K562 (cell line): ENCODE data around the gene DNAJB1. TPM values are rescaled to one million over a fixed set of nuclear protein-coding genes. Genes with fewer than 3 reads are reported as not detected.

ENCODE experiments used
- ATAC-seq: fragments of 200-7000 bp; cut with Tn5 transposase; 3 replicates; pipeline ENCODE4 v1.9.1; 2020; ENCODE audit warnings: moderate library complexity
- BruUV-seq: library from RNA; stranded (reverse); fragments of 400-500 nt; replicated peaks from 2 replicates; lab custom pipeline; 2021; lab: Mats Ljungman, UMichigan
- CTCF ChIA-PET: fragments of 300-600 bp; formaldehyde crosslinking; extraction: SDS; loops from one replicate; lab custom pipeline; 2021; ENCODE audit warnings: low intra/inter-chr PET ratio; lab: Yijun Ruan, JAX
- POLR2A ChIA-PET: fragments of 300-600, 350-650 bp; sonication (Branson Sonifier 250); formaldehyde crosslinking; extraction: SDS; loops from one replicate; lab custom pipeline; 2021; ENCODE audit warnings: antibody characterized with exemption, inconsistent platforms; lab: Yijun Ruan, JAX
- DNase-seq, 4 experiments: peaks; one replicate each; pipeline versions ENCODE4 v3.0.0 to v3.0.0-alpha.2; 2011 to 2018; ENCODE audit warnings: low spot score in 3 of 4, mixed read lengths in 3 of 4; ENCODE audit errors: extremely low read depth in 1 of 4
- FAIRE-seq: peaks from 2 replicates; lab custom pipeline; 2011; peaks lifted over from hg19 to GRCh38; lab: Jason Lieb, UNC
- H2AFZ ChIP-seq: 2 replicates; pipeline ENCODE4 v1.6.0; 2011; ENCODE audit warnings: low read depth, low read length, control low read depth, inconsistent platforms
- H3K27ac ChIP-seq: fragments of 200-600 bp; 3 replicates; pipeline ENCODE4 v1.8.0; 2011; ENCODE audit warnings: low read depth, mild to moderate bottlenecking, control low read depth, inconsistent platforms, low read length, moderate library complexity, mixed read lengths; ENCODE audit errors: extremely low read depth
- H3K27me3 ChIP-seq, 2 experiments: fragments of 300-600 bp in 1 of 2; 2 replicates in 1 of 2; 3 replicates in 1 of 2; pipeline versions ENCODE4 v1.6.0 to v1.8.0; 2011; ENCODE audit warnings: inconsistent platforms in 2 of 2, low read length in 2 of 2, mild to moderate bottlenecking in 1 of 2, mixed read lengths in 1 of 2, moderate library complexity in 1 of 2; ENCODE audit not compliant: control insufficient read depth in 2 of 2, insufficient read depth in 2 of 2
- H3K36me3 ChIP-seq: fragments of 300-600 bp; 3 replicates; pipeline ENCODE4 v1.8.0; 2011; ENCODE audit warnings: mild to moderate bottlenecking, low read length, inconsistent platforms; ENCODE audit not compliant: control insufficient read depth, insufficient read depth
- H3K4me1 ChIP-seq, 2 experiments: fragments of 200-600 bp in 1 of 2; replicated peaks in 1 of 2; 2 replicates in 1 of 2; 3 replicates in 1 of 2; pipeline versions ENCODE4 v1.5.1 to v1.8.0; 2011; ENCODE audit warnings: inconsistent platforms in 2 of 2, low read length in 2 of 2, mild to moderate bottlenecking in 1 of 2, mixed read lengths in 1 of 2, moderate library complexity in 1 of 2; ENCODE audit not compliant: control insufficient read depth in 2 of 2, insufficient read depth in 2 of 2
- H3K4me2 ChIP-seq: 2 replicates; pipeline ENCODE4 v1.6.1; 2011; ENCODE audit warnings: low read length, control low read depth, inconsistent platforms, mixed read lengths; ENCODE audit not compliant: insufficient read depth
- H3K4me3 ChIP-seq: fragments of 200-600 bp; sonication (generic), shearing (Covaris generic); 2 replicates; pipeline ENCODE4 v1.5.1; 2016; ENCODE audit warnings: control low read depth, inconsistent platforms
- H3K79me2 ChIP-seq: fragments of 200-600 bp; 3 replicates; pipeline ENCODE4 v1.8.0; 2011; ENCODE audit warnings: low read length, inconsistent platforms; ENCODE audit not compliant: control insufficient read depth, insufficient read depth
- H3K9ac ChIP-seq, 2 experiments: 2 replicates each; pipeline versions ENCODE4 v1.6.0 to v1.6.1; 2011; ENCODE audit warnings: low read depth in 2 of 2, low read length in 2 of 2, control low read depth in 1 of 2, inconsistent platforms in 1 of 2, mild to moderate bottlenecking in 1 of 2, mixed read lengths in 1 of 2; ENCODE audit not compliant: insufficient read depth in 1 of 2
- H3K9me1 ChIP-seq: one replicate; pipeline ENCODE4 v1.6.0; 2011; ENCODE audit warnings: inconsistent platforms, mild to moderate bottlenecking, low read length, moderate library complexity; ENCODE audit not compliant: control insufficient read depth, insufficient read depth
- H3K9me3 ChIP-seq: replicated peaks from 2 replicates; pipeline ENCODE4 v1.5.1; 2011; ENCODE audit warnings: low read depth, low read length, inconsistent platforms; ENCODE audit not compliant: control insufficient read depth, insufficient read depth
- H4K20me1 ChIP-seq: replicated peaks from 2 replicates; pipeline ENCODE4 v1.6.1; 2011; ENCODE audit warnings: low read length, inconsistent platforms, mixed read lengths; ENCODE audit not compliant: control insufficient read depth, insufficient read depth
- CHCHD3 ChIP-seq: fragments of 250-450 bp; sonication (Bioruptor Pico); IDR thresholded peaks from 2 replicates; pipeline ENCODE4 v2.1.2; 2022; ENCODE audit warnings: mild to moderate bottlenecking
- JUND ChIP-seq, 2 experiments: IDR thresholded peaks; 2 replicates in 1 of 2; 3 replicates in 1 of 2; pipeline ENCODE4 v1.6.1; 2011; ENCODE audit warnings: borderline replicate concordance in 2 of 2, low read depth in 2 of 2, low read length in 2 of 2, improper control_type of control experiment in 1 of 2, missing biosample characterization in 1 of 2, missing genetic modification characterization in 1 of 2, missing genetic modification reagents in 1 of 2
- MCM2 ChIP-seq: fragments of 450-650 bp; IDR thresholded peaks from 2 replicates; pipeline ENCODE4 v1.6.1; 2017; ENCODE audit warnings: low read depth, mild to moderate bottlenecking
- MXD1 ChIP-seq: fragments of 250-450 bp; sonication (Bioruptor Pico); IDR thresholded peaks from 2 replicates; pipeline ENCODE4 v1.8.0; 2021; ENCODE audit warnings: borderline replicate concordance, mild to moderate bottlenecking, moderate library complexity; ENCODE audit not compliant: poor library complexity, severe bottlenecking
- MXI1 ChIP-seq: IDR thresholded peaks from 2 replicates; pipeline ENCODE4 v1.6.1; 2011; ENCODE audit warnings: low read depth, mild to moderate bottlenecking, improper control_type of control experiment, low read length
- POLR2H ChIP-seq: IDR thresholded peaks from 2 replicates; pipeline ENCODE4 v1.6.1; 2016; ENCODE audit warnings: missing genetic modification characterization, low read depth, mild to moderate bottlenecking, control low read depth, missing compliant biosample characterization, moderate library complexity
- RNF2 ChIP-seq: sonication (generic); IDR thresholded peaks from 2 replicates; pipeline ENCODE4 v1.6.1; 2016
- SETDB1 ChIP-seq: IDR thresholded peaks from one replicate; pipeline ENCODE4 v1.6.1; 2012; ENCODE audit warnings: low read length, control low read depth, inconsistent platforms
- SLC30A9 ChIP-seq: fragments of 250-450 bp; sonication (Bioruptor Pico); IDR thresholded peaks from 2 replicates; pipeline ENCODE4 v1.8.0; 2022; ENCODE audit warnings: mild to moderate bottlenecking, moderate library complexity
- SMAD4 ChIP-seq: fragments of 250-450 bp; sonication (Bioruptor Pico); conservative IDR thresholded peaks from 2 replicates; pipeline ENCODE4 v1.8.0; 2021; ENCODE audit warnings: inconsistent platforms, mild to moderate bottlenecking, moderate library complexity
- USF2 ChIP-seq: sonication (generic); formaldehyde crosslinking; IDR thresholded peaks from 2 replicates; pipeline ENCODE4 v1.5.0; 2020; ENCODE audit warnings: missing genetic modification reagents
- ZBTB8A ChIP-seq: fragments of 450-650 bp; IDR thresholded peaks from 2 replicates; pipeline ENCODE4 v1.6.1; 2018; ENCODE audit warnings: mild to moderate bottlenecking, moderate library complexity; ENCODE audit not compliant: partially characterized antibody
- ZFP1 ChIP-seq: fragments of 450-650 bp; formaldehyde crosslinking; IDR thresholded peaks from 2 replicates; pipeline ENCODE4 v1.4.0; 2020; ENCODE audit warnings: mild to moderate bottlenecking, mixed read lengths
- ZNF133 ChIP-seq: fragments of 250-450 bp; sonication (Bioruptor Pico); IDR thresholded peaks from 2 replicates; pipeline ENCODE4 v1.4.0; 2020; ENCODE audit warnings: mild to moderate bottlenecking
- ZNF140 ChIP-seq: fragments of 250-450 bp; sonication (Bioruptor Pico); IDR thresholded peaks from 2 replicates; pipeline ENCODE4 v1.8.0; 2021; ENCODE audit warnings: moderate library complexity, mild to moderate bottlenecking, inconsistent platforms
- ZNF830 ChIP-seq: fragments of 250-450 bp; sonication (Bioruptor Pico); IDR thresholded peaks from 2 replicates; pipeline ENCODE4 v1.5.0; 2021; ENCODE audit warnings: mild to moderate bottlenecking
- WGBS: fragments of 100-300 bp; shearing (Covaris generic); methylation state at CpG from one replicate; pipeline ENCODE4 v1.1.6; 2016; ENCODE audit warnings: low coverage, mixed read lengths; ENCODE audit not compliant: insufficient coverage; ENCODE audit errors: missing lambda C conversion rate; 5-methylcytosine and 5-hydroxymethylcytosine counted together
- in situ Hi-C: fragments of 300-500 bp; cut with MboI; formaldehyde crosslinking; loops from 4 replicates; pipeline ENCODE4 v1.15.0; 2018; ENCODE audit warnings: inconsistent platforms, mixed read lengths
- intact Hi-C: fragments of 100-400 bp; cut with micrococcal nuclease; formaldehyde crosslinking; loops from 2 replicates; pipeline ENCODE4 v1.14.2; 2022
- polyA plus RNA-seq, 8 experiments: library from polyadenylated mRNA; depleted of rRNA in 4 of 8; stranded (reverse) in 5 of 8; unstranded in 3 of 8; fragments of >200 nt; fragmentation: Nextera tagmentation in 2 of 8; fragmentation: Illumina TruSeq in 1 of 8; extraction: Ambion mirVana in 2 of 8; extraction: Trizol in 1 of 8; gene quantifications; 2 replicates each; pipeline versions ENCODE4 v1.2.1 to v1.2.3, GENCODE V29; 2011 to 2014; ENCODE audit warnings: inconsistent platforms in 1 of 8, missing spikeins in 1 of 8
- total RNA-seq, 7 experiments: library from RNA; depleted of rRNA in 6 of 7; stranded (reverse); fragments of >200 nt in 6 of 7; fragmentation: Illumina TruSeq in 2 of 7; extraction: Trizol in 2 of 7; gene quantifications; 2 replicates each; pipeline versions ENCODE4 v1.2.1 to v1.2.3, GENCODE V29; 2011 to 2021; ENCODE audit warnings: low replicate concordance in 1 of 7

Gene DNAJB1
- total and polyA plus RNA-seq, 9 of the 15 experiments (the other 6 are each of a cell fraction or from before 2014, with no cell fraction given), result 13.2 to 113 (median 62.1) TPM

DNA sequence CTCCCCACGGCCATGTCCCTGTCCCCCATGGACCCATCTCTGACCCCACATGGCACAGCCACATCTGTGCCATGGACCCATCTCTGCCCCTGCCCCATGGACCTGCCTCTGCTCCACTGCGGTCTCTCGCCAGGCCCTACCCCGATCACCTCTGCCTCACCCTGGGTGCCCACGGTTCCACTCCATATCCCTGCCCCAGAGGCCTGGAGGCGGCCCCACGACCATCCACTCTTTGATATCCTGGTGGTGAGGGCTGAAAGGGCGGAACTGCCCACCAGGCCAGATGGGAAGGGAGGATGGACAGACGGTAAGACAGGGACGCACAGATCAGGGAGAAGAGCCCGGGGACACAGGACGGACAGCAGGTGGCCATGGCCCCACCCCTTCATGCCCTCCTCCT is 43.4 kb downstream of the DNAJB1 start:
- H3K4me1 ChIP-seq, result peaks cover 12 to 76% of the 10 kb centered on the region in 2 experiments
- WGBS, result 51% methylated on average over 9 of the region's 12 CpGs
- no TSS peak for BruUV-seq
- ATAC-seq, result peak; percentile 9
- FAIRE-seq, result peak; percentile 11
- peak overlapping the region; percentile 67 for H3K4me2 ChIP-seq
- H3K9me3 ChIP-seq, result no peaks in the 10 kb centered on the region
- peak overlapping the region; percentile 78 for H2AFZ ChIP-seq
- POLR2A ChIA-PET, result no interaction called here
- no peaks in the 10 kb centered on the region for H3K9me1 ChIP-seq
- no peak overlapping the region for H3K27ac ChIP-seq
- H3K36me3 ChIP-seq, result peaks cover 31% of the 10 kb centered on the region; the same call in 2 of the 3 replicates
- H3K27me3 ChIP-seq, result no peaks in the 10 kb centered on the region
- intact Hi-C loops (no loop called here), in situ Hi-C loops (loop anchor here (5.0 kb wide), 1 partner anchor 278 kb away; no protein-coding TSS in a partner anchor)
- no peaks in the 10 kb centered on the region for H3K79me2 ChIP-seq
- CTCF ChIA-PET, result no interaction called here
- peak overlapping the region; percentile 26; the same call in 1 of the 2 replicates for H3K4me3 ChIP-seq
- no peaks in the 10 kb centered on the region for H4K20me1 ChIP-seq
- TF ChIP-seq USF2 (no peak), SLC30A9 (CRISPR knock-in tag) (no peak), ZNF140 (CRISPR knock-in tag) (no peak), POLR2H (tag) (no peak), ZBTB8A (no peak), SETDB1 (no peak), RNF2 (no peak), MXI1 (no peak), CHCHD3 (no peak), ZFP1 (CRISPR knock-in tag) (no peak), MCM2 (no peak), ZNF133 (CRISPR knock-in tag) (no peak), MXD1 (no peak), JUND (IDR thresholded peaks at IDR 0.05; ENCODE audit: borderline replicate concordance, low read depth, low read length) (no peak), JUND (tag; IDR thresholded peaks at IDR 0.05; ENCODE audit: borderline replicate concordance, low read depth, low read length) (no peak), ZNF830 (CRISPR knock-in tag) (no peak), SMAD4 (no peak)
- H3K9ac ChIP-seq, result peak overlapping the region; percentile 3 to 87; a peak in 3 of 4 replicates
- peak in 1 of 4 experiments; percentile 5 for DNase-seq
